Activated CD4-positive, alpha-beta T cell treated with anti-CD3 and anti-CD28 coated beads, Interleukin-2, amount 50 U/mL, for 1 hour (primary cell): ENCODE data around the gene PAPSS1.
"Not testable (repeated sequence)": the region's sequence is repeated elsewhere in the genome, so short reads cannot be mapped to it uniquely, and the experiment has no call there.

Experiments used
- DNase-seq: peaks from one replicate; pipeline ENCODE4 v3.0.0-alpha.2; 2020

The PAPSS1 gene

DNA sequence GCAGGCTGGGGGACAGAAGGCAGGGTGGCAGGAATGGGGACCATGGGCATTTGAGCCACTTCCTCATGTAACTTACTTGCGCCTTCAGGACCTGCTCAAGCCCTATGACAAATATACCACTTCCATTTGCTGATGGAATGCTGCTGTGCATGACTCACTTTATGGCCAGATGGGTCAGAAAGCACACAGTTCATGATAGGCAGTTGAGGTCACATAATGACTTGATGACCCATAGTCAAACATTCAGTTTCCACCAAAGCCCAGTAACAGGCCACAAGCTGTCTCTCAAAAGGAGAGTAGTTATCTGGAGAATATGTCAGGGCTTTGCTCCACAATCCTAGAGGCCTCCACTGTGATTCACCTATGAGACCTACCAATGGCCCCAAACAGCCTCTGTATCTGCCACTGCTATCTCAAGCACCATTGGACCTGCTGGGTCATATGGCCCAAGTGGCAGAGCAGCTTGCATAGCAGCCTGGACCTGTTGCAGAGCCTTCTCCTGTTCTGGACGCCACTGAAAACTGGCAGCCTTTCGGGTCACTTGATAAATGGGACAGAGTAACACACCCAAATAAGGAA is 5.3 kb upstream of the PAPSS1 start:
- no peak for DNase-seq

DNA sequence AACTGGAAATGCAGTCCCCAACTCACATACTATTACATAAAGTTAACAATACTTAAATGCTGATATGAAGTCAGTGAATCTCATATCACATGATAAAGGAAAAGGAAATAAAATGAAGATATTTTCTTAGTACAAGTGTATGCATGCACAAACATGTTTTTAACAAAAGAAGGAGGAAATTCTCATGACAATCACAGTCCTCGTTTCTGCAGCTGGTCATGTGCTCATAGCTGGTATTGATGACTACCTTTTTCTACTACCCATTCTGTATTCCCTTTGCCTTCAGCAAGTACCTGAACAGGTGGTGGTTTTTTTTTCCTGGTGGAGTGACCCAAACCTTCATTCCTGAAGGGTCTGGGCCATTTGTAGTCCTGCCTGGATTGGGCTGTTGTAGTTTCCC is 3.3 kb upstream of the PAPSS1 start:
- DNase-seq = not testable (repeated sequence)

DNA sequence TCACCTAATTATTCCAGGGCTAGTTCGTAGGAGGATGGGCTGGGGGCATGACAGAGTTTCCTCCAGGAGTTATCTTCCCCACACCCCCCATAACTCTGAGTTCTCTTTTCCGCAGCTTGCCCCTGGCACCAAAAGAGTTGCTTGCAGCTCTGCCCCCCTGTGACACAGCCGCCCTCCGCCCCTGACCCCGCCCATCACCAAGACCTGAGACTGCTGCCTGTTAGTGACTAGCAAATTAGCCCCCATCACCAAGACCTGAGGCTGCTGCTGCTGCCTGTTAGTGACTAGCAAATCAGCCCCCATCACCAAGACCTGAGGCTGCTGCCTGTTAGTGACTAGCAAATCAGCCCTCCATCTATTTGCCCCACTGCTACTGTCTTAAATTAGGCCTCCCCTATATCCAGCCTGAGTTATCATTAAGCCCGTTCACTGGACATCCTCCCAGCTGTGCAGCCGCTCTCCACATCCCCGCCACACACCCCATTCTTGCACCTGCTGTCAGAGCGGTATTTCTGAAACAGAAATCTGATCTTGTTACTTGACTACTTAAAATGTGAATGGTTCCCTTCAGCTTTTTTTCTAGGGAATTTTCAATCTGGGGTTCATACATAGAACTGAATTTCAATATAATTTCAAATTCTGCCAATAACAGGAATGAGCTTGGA is 1.5 kb upstream of the PAPSS1 start:
- DNase-seq = peak; percentile 44

DNA sequence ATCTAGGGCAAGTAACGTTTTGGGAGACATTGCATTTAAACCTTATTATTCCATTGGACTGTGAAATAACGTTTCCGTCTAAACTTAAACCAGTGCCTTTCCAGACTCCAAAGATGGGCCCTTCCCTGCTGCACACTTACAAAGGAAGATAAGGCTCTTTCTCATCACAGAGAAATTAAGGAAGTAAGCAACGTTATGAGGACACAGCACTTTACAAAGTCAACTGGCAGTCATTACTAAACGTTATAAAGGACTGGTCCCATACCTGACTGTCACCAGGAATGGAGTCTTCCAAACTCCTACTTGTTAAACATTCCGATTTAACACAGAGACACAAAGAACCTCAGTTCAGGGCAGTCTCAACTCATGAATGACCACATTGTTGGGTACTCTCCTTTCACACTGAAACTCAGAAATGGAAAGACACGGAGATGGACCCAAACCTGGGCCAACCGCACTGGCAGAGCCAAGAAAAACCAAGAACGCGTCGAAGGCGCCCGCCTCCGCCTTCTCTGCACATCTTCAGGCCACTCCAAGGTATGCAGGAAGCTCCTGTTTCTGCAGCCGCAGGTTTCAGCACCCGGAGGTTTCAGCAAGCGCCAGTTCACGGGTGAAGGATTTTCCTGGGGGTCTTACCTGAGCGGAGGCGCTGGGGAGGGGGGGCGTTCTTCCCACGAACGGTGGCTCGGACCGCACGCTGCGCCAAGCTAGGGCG is 670 bp downstream of the PAPSS1 start:
- no peak for DNase-seq

DNA sequence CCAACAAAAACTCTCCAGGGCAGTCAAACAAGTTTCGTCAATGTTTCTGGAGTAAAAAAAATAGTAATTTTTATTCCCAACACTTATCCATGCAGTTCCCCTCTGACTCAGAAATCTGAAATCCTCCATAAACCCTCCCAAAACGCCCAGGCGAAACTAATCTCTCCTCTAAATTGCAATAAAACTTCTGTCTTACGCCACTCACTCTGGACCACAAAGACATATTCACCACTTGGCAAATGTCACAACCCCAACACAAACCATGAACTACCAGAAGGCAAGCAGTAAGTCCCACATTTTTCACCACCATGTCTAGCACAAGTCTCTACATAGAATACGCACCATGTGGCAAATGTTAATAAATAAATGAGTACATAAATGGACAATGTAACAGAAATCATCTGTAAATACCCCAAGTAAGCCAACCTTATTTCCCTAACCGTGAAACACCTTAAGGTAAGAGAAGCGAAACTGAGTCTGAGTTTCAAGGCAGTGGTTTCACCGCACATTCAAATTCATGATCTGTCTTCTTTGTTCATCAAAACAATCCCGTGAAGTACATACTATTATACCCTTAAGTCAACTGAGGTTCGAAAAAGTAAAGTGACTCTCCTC is 1.6 kb downstream of the PAPSS1 start:
- DNase-seq = no peak

DNA sequence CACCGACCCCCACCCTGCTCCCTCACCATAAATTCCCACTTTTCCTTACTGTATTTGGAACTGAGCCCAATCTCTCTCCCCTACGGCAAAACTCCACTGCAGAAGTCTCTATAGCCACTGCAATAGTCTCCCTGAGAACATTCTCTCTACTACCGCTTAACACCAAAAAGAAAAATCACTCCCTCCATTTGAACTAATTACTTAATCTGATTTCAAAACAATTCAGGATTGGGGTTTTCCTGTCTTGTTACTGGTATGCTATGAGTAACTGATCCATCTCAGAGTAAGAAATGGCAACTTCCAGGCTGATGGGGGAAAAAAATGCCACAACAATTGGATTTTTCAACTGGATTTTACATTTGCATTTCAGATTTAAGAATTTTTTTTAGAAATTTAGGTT is 5.8 kb downstream of the PAPSS1 start:
- no peak for DNase-seq

DNA sequence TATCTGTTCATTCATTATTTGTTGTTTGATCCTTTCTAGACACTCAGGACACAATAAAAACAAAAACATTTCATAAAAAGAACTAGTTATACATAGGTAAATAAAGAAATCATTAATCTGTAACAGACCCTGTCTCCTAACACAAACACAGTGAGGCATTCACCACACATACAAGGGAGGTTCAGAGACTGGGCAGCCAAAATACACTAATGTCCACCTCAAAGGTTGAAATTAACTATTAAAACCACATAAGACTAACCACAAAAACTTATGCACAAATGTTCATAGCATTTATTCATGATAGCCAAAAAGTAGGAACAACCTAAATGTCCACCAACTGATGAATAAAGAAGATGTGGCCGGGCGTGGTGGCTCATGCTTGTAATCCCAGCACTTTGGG is 7.8 kb downstream of the PAPSS1 start:
- no peak for DNase-seq

DNA sequence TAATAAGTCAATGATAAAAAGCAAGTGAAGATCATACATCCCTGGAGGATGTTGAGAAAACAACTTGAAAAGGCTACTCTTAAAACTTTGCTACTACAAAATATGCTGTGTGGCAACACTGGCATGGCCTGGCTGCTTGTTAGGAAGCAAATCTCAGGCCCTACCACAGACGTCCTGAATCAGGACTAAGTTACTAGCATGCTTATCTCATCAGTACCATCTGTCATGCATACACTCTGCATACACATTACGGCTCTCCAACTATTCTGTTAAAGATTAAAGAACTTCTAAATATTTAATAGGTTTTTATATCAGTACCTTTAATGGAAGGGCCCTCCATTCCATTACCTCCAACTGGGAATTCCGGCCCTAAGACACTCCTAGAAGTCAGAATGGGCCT is 8.2 kb downstream of the PAPSS1 start:
- no peak for DNase-seq

DNA sequence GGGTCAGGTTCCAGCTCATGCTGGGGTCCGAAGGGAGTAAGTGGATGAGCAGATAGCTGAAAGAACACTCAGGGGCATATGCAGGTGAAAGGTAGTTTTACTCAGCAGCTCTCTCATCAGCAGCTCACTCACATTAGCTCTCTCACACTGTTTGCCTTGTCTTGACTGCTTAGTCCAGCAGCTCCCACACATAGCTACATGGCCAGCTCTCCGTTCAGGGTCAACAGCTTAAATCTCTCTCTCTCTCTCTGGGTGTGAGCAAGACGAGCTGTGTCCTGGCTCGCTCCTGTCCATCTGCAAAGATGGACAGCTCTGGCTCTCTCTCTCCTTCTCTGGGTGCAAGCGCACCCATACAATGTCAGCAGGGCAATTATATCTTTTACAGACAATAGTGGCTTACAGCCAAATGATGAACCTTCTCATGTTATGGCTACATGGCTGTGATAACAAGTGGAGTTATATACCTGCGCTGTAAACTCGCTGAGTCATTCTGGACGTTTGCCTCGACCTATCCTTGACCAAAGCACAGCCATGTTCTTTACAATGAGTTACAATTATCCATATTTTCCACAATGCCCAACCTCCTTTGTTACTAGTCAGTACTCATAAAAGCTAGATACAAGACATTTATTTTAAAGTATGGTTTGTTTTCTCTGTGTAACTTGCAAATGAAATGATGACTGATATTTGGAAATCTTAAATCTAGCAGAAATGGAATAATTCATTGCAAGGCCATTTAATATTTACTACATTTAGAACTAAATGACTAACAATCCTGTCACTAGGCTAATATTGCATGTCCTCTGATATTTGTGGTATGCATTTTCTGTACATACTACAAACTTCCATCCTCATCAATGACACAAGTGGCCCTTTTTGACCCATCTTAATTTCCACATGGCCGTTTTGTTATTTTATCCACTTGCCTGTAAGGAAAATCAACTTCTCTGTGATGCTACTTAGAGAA is 9.3 kb downstream of the PAPSS1 start:
- DNase-seq = no peak

DNA sequence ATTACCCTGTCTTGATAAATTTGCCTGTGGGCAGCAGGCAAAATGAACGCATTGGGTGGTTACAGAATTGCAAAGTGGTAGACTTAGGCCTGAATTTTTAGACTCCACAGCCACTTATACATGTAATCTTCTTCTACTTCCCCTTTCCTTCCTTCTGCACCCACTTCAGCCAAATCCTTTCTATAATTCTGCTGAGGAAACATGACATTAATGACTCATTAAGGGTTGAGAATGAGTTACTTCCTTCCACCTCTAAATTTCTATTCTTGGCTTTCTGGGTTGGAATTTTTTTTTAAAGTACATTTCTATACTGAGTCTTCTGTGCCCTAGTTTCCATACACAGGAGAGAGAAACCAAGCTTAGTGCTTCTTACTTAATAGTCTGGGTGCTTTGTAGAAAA is 10.1 kb downstream of the PAPSS1 start:
- DNase-seq = no peak

DNA sequence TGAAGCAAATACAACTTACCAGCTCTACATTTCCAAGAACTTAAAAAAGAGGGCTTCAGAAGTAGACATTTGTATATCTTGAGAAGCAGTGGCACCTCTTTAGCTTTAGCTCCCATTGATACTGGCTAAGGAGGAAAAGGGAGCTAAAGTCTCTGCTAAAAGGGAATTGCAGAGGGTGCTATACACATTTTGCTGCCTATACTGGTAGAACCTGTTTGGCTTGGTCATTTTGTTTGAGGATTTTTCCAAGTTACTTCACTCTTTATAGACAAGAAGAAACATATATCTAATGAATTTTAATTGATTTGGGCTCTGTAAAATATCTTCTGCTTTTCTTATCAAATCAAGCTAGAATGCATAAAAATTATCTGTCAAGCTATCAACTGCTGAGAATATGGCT is 11.8 kb downstream of the PAPSS1 start:
- DNase-seq = no peak

DNA sequence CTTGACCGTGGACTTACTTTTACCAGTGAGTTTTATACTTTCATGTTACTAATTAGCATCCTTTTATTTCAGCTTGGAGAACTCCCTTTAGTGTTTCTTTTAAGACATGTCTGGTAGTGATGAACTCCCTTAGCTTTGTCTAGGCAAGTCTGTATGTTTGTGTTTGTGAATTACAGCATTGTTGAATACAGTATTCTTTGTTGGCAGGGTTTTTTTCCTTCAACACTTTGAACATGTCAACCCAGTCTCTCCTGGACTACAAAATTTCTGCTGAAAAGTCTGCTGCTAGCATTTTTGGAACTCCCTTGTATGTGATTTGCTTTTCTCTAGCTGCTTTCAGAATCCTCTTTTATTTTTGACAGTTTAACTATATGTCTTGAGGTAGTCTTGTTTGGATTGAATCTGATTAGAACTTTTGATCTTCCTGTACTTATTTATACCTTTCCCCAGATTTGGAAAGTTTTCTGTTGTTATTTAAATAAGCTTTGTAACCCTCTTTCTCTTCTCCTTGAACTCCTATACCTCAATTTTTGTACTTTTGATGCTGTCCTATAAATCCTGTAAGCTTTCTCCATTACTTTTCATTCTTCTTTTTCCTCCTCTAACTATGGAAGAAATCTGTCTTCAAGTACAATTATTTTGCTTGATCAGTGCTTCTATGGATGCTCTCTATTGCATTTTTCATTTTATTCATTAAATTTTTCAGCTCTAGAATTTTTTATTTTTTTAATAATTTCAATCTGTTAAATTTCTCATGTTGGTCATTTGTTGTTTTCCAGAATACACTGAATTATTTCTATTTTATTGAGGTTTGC is 14.1 kb downstream of the PAPSS1 start:
- DNase-seq = no peak

DNA sequence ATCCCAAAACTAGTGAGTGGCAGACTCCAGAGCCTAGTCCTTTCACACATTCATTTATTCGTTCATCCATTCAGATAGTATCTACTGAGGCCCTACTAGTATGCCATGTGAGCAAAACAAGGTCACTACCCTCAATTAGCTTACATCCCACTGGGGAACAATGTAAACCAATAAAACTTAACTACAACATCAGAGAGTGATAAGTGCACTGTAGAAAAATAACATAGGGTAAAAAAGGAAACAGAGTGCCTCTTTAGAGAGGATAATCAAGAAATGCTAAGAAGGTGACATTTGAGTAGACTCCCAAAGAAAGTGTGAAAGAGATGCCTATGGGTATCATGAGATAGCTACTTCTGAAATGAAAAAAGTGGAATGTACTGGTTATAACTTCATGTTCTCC is 18.5 kb downstream of the PAPSS1 start:
- DNase-seq = no peak

DNA sequence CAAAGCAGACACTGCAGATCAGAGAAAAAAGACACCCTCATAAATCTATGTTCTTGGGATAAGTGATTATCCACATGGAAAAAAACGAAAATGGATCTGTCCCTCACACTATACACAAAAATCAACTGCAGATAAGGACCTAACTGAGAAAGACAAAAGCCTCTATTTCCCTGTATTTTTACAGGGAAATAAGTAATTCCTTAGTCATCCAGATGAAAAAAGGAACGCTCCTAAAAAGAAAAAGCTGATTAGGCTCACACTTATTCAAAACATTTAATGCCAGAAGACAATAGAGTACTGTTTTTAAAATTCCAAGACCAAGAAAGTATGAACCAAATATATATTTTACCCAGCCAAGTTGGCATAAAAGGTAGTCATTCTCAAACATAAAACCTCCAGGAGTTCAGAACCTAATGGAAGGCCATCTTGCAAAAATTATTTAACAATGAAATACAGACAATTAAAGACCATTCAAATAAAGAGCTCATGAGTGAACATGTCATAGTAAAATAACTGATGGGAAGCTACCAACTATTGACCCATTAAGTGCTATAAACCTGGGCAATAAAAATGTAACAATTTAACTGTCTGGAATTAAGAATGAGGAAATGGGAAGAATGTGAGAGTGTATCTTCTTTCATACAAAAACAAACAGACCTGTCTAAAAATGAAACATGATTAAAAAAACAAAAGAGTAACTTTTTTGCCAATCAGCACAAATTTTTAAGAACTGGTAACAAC is 20.4 kb downstream of the PAPSS1 start:
- no peak for DNase-seq

DNA sequence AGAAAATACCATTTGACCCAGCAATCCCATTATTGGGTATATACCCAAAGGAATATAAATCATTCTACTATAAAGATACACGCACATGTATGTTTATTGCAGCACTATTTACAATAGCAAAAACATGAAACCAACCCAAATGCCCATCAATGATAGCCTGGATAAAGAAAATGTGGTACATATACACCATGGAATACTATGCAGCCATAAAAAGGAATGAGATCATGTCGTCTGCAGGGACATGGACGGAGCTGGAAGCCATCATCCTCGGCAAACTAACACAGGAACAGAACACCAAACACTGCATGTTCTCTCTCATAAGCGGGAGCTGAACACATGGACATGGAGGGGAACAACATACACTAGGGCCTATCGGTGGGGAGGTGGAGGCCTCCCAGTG is 23.8 kb downstream of the PAPSS1 start:
- DNase-seq = not testable (repeated sequence)

DNA sequence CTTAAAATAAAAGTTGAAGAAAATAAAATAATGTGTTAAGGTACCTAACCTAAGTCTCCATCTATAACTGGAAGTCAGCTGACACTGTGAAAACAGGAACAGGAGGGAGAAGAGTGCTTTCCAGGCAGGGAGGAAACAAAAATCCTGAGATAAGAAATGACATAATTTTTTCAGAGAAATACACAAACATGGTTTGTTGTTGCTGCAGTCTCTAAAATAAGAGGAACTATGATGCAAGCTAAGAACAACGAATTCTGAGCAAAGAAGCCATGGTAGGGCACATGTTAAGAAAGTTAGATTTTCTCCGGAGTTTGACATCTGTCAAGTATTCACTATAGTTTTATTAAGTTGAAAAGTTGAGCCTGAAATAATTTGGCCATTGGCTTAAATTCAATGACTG is 26.9 kb downstream of the PAPSS1 start:
- DNase-seq = no peak

DNA sequence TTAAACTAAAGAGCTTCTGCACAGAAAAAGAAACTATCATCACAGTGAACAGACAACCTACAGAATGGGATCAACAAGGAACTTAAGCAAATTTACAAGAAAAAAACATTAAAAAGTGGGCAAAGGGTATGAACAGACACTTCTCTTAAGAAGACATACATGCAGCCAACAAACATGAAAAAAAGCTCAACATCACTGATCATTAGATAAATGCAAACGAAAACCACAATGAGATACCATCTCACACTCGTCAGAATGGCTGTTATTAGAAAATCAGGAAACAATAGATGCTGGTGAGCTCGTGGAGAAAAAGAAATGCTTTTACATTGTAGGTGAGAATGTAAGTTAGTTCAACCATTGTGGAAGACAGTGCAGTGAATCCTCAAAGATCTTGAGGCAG is 27.8 kb downstream of the PAPSS1 start:
- DNase-seq = no peak

DNA sequence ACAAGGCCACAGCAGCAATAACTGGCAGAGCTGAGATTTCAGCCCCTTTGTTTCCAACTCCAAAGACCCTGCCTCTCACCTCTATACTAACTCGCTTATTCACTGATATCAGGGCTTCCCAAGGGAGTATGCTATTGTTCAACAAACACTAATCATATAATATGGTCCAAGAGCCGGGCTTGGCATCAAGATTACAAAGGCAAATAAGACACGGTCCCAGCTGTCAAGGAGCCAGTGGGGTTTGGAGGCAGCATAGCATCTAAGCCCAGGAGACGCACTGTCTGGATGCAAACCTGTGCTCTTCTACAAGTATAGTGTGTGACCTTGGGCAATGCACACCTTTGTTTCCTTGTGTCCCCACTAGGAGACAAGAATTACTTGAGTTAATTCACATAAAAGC is 28.7 kb downstream of the PAPSS1 start:
- no peak for DNase-seq

DNA sequence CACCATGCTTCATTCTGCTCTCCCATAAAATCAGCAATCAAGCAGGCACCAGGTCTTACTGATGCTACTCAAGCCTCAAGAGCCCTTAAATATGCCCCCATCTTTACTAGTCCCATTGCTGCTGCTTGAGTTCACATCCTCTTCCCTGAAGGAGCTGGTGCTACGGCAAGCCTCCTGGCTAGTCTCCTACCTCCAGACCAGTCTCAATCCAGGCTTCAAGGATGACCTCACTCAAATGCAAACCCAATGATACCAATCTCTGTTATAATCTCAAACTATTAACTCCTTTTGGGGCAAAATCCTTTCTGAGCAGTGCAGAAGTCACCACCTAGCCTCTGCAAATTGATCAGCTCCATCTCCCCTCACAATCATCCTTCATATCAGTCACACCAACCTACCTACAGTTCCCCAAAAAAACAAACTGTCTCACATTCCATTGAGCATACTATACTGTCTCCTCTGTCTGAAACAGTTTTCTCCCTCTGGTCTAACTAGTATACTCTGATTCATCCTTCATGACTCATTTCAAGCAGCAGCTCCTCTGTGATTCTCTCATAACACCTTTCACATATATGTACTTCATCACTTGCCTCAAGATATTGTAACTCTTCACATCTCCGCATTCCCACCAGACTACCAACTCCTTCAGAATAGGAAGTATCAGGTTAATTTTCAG is 30.0 kb downstream of the PAPSS1 start:
- DNase-seq = no peak

DNA sequence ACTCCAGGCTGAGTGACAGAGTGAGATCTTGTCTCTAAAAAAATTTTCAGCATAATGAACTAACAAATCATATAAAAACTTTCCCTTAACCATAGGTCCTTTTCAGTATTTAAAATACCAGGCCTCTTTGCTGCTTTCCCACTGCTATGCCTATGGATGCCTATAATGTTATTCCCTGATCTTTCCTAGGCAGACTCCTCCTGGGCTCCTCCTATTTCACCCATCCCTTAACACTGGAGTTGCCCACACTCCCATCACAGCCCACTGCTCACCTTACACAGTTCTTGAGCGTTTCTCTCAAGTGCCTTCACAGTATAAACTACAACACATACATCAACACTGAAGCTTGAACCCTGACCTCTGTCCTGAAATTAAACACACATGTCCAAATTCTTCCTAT is 31.6 kb downstream of the PAPSS1 start:
- no peak for DNase-seq

DNA sequence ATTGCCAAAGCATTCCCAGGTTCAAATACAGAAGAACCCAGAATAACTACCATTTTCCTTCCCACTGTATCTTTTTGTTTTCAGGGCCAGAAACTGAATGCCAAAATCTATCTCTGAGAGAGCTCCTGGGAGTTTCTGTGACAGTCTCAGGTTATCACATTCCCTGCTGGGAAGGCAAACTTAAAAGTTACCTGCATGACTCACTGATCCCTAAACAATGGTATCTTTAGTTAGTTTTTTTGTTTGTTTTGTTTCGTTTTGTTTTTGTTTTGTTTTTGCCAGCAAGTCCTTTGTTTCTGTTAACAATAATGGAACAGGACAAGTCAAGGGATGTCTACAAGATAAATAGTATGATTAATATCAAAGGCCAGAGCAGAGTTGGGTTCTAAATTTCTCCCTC is 34.3 kb downstream of the PAPSS1 start:
- no peak for DNase-seq
